Spleen (tissue), 7 donors: ENCODE results near the gene FRAS1.

Source experiments
- POLR2AphosphoS5 ChIP-seq, 3 donors: sonication (generic); formaldehyde crosslinking; IDR thresholded peaks; one replicate each; pipeline ENCODE4 v1.5.1; 2017; ENCODE audit warnings: antibody characterized with exemption in 3 of 3
- TF ChIP-seq, protein P1 (sequence below), 11 experiments: fragments of 200-600 bp in 7 of 11; fragments of 450-650 bp in 4 of 11; sonication (generic) in 4 of 11; IDR thresholded peaks in 8 of 11; conservative IDR thresholded peaks in 3 of 11; 1 replicate in 7 of 11; 2 replicates in 4 of 11; pipeline versions ENCODE4 v1.4.0 to v1.8.0; 2016 to 2021; ENCODE audit warnings: antibody characterized with exemption in 11 of 11, inconsistent platforms in 4 of 11, mild to moderate bottlenecking in 1 of 11
- donor health status: DM: no; HTN: no; CAD: no; lungs with moderate emphysema.
- donor health status: DM: no; HTN: no; CAD: no.
- donor health status: DM: no; HTN: no; CAD: no.

DNA sequence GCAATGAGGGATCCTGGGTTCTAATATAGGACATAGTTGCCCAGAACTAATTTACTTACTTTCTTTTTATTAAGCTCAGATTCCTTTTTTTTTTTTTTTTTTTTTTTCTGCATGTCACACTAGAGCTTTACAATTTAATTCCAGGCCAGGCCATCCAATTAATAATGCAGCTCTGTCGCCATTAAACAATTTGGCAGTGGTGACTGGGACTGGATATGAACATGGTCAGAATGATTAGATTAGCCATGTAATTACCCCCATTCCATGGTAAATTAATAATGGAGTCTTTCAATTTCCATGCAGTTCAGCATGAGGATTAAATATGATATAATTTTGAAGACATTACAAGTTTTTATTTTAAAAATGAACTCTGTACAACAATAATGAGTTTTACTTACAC is 267.5 kb downstream of the FRAS1 start:
- TF ChIP-seq, protein P1, sequence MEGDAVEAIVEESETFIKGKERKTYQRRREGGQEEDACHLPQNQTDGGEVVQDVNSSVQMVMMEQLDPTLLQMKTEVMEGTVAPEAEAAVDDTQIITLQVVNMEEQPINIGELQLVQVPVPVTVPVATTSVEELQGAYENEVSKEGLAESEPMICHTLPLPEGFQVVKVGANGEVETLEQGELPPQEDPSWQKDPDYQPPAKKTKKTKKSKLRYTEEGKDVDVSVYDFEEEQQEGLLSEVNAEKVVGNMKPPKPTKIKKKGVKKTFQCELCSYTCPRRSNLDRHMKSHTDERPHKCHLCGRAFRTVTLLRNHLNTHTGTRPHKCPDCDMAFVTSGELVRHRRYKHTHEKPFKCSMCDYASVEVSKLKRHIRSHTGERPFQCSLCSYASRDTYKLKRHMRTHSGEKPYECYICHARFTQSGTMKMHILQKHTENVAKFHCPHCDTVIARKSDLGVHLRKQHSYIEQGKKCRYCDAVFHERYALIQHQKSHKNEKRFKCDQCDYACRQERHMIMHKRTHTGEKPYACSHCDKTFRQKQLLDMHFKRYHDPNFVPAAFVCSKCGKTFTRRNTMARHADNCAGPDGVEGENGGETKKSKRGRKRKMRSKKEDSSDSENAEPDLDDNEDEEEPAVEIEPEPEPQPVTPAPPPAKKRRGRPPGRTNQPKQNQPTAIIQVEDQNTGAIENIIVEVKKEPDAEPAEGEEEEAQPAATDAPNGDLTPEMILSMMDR (IDR thresholded peaks at IDR 0.05 in 8 of 11, conservative IDR thresholded peaks at IDR 0.05 in 3 of 11), result no peak
- no peak for TF ChIP-seq POLR2AphosphoS5 (IDR thresholded peaks at IDR 0.05)
